Amygdala (tissue), 56 donors: Measurements from ENCODE around the gene PPP1CB.
"Not testable (repeated sequence)": the region's sequence is repeated elsewhere in the genome, so short reads cannot be mapped to it uniquely, and the experiment has no call there.

ENCODE experiments used
- DNase-seq, 56 donors: peaks; one replicate each; lab custom pipeline; 2025; lab: John Stamatoyannopoulos, UW

The PPP1CB gene

DNA sequence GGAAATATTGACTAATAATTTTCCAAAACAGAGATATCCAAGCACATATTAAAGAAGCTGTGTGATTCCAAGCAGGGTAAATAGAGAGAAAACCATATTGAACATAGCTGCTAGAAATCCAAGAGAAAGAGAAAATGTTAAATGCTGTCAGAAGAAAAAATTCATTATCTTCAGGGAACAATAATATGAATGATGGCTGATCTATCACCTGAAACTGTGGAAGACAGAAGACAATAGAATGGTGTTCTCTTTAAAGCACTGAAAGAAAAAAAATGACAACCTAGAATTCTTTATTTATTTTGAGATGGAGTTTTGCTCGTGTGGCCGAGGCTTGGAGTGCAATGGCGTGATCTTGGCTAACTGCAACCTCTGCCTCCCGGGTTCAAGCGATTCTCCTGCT lies 17.3 kb downstream of the PPP1CB start:
- DNase-seq, result no peak

DNA sequence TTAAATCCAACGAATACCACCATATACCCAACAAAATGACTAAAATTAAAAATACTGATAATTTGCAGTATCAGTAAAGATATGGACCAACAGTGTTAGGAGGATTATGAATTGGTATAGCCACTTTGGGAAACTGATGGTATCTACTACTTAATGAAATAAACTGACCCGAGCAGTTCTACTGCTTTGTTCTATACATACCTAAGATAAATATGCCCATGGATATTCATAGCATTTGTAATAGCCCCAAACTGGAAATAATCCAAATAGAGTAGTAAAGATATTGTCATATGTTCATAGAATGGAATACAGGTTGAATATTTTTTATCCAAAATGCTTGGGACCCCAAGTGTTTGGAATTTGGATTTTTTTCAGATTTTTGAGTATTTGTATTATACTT lies 20.7 kb downstream of the PPP1CB start:
- DNase-seq, result no peak

DNA sequence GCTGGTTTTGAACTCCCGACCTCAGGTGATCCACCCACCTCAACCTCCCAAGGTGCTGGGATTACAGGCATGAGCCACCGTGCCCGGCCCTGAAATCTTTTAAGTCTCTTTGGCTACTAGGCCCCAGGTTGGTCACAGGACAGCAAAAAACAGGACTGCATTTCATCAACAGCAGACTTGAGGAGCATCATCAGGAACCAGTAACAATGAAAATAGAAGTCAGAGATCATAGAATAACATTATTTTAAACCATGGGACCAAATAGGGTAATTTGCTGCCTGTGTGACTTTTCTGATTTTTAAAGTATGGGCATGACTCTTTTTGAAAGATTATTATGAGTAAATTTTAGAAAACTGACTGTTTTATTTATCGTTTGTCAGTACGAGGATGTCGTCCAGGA lies 24.8 kb downstream of the PPP1CB start:
- no peak for DNase-seq

DNA sequence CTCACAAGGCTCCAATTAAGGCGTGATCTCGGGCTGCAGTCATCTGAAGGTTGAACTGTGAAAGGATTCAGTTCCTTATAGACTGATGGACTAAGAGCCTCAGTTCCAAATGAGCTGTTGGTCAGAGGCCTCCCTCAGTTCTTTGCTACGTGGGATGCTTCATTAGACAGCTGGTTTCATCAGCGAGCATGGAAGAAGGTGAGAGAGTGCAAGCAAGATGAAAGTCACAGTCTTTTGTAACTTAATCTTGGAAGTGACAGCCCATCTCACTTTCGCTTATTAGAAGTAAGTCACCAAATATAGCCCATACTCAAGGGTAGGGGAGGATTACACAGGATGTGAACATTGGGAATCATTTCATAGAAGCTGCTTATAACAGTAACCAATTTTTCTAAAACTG lies 26.8 kb downstream of the PPP1CB start:
- no peak for DNase-seq

DNA sequence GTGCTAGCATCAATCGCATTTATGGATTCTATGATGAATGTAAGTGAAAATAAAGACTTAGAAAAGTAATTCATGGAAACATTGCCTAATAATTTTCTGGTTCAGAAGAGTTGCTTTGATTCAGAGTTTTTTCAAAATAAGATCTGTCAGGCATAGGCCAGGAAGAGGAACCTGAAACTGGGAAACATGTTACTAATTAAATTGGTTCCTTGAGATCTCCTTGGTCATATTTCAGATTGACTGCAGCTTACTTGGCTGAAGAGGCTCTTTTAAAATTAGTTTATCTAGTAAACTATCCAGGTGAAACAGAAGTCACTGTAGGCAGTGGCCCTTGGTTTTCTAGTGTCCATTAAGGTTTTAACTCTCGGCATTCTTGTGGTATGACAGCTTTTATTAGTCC lies 27.4 kb downstream of the PPP1CB start:
- no peak for DNase-seq

DNA sequence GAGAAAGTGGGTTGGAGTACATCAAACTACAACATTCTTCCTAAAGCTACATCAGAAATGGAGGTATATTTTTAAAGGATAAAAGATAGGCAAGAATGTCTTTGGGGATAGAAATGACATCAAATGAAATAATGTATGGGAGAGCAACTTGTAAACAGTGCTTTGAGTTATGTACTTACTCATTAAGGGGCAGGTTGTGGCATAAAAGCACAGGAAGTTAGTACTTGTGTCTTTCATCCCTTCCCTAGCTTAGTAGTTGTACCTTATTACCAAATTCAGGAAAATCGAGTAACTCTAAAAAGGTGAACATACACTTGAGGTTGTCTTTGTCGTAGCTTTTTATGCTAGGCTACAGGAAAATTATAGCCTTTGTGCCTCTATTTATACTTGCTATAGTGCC lies 28.9 kb downstream of the PPP1CB start:
- DNase-seq, result no peak

DNA sequence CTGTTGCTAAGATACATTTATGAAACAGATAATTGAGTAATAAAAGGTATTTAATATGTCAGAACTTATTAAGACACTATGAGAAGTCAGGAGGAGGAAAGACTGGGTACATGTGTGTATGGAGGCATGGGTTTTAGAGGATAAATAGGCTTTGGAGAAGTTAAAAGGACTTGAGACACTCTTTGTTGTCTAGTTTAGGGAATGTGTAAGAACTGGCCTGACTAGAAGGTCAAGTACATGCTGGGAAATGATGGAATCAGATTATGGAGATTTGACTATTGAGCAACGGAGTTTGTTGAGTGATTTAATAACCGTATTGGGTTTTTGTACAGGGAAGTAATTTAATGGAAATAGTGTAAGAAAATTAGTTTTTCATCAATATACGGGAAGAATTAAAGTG lies 30.8 kb downstream of the PPP1CB start:
- no peak for DNase-seq

DNA sequence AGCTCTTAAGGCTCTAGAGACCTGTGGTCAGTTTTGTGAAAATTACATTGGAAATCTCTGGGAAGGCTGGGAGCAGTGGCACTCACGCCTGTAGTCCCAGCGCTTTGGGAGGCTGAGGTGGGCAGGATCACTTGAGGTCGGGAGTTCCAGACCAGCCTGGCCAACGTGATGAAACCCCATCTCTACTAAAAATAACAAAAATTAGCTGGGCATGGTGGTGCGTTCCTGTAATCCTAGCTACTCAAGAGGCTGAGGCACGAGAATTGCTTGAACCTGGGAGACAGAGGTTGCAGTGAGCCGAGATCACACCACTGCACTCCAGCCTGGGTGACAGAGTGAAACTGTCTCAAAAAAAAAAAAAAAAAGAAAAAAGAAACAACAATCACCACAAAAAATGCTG lies 32.9 kb downstream of the PPP1CB start:
- DNase-seq, result not testable (repeated sequence)

DNA sequence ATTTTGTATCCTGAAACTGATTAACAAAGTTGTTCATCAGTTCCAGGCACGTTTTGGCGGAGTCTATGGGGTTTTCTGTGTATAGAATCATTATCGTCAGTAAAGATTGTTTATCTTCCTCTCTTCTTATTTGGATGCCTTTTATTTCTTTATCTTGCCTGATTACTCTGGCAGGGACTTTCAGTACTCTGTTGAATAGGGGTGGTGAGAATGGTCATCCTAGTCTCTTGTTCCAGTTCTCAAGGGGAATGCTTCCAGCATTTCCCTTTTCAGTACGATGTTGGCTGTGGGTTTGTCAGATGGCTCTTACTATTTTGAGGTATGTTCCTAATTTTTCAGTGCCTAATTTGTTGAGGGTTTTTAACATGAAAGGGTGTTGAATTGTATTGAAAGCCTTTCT lies 45.0 kb downstream of the PPP1CB start:
- DNase-seq, result no peak

DNA sequence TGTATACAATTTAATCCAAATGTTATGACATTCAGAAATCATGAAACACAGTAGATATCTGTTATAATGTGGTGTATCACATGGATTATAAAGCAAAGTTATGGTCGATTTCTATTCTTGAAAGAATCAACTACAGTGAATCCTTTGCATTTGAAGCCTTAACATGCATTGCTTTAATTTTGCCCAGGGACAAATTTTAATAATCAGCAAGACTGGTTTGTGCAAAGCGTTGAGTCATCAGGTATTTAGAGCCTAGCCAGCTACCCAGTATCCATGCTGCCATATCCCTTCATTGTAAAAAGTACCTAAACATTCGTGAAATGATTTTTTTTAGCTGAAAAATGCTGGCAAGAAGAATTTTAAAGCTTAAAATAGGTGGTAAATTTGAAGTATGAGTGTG lies 50.1 kb downstream of the PPP1CB start:
- no peak for DNase-seq

DNA sequence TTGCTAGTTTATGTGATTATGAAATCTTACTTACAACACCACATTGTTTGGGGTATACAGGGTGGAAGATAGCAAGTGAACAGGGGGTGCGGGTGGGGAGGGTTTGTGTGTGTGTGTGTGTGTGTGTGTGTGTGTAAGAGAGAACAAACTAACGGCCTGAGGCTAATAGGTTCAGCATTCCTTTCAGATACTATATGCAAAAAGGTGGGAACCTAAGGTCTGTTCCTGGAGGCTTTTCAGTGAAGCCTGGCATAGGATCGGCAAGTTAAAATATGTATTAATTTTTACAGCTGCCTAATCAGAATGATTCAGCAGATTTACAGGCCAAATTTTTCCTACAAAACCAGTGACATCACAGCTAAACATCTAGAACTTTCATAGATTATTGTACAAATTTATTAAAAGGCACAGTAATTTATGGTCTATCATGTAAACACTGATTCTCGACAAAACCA lies 51.4 kb downstream of the PPP1CB start:
- DNase-seq, result no peak

DNA sequence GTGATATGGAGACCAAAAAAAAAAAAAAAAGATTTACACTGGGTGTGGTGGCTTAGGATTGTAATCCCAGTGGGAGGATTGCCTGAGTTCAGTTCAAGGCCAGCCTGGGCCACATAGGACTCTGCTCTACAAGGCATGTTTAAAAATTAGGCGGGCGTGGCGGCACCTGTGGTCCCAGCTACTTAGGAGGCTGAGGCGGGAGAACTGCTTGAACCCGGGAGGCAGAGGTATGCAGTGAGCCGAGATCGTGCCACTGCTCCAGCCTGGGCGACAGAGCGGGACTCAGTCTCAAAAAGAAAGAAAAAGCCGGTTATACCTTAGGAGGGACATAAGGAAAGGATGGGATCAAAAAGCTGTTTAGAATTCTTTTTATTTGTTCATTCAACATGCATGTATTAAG lies 58.3 kb downstream of the PPP1CB start:
- peak in 1 of 56 donors; percentile 1 for DNase-seq

DNA sequence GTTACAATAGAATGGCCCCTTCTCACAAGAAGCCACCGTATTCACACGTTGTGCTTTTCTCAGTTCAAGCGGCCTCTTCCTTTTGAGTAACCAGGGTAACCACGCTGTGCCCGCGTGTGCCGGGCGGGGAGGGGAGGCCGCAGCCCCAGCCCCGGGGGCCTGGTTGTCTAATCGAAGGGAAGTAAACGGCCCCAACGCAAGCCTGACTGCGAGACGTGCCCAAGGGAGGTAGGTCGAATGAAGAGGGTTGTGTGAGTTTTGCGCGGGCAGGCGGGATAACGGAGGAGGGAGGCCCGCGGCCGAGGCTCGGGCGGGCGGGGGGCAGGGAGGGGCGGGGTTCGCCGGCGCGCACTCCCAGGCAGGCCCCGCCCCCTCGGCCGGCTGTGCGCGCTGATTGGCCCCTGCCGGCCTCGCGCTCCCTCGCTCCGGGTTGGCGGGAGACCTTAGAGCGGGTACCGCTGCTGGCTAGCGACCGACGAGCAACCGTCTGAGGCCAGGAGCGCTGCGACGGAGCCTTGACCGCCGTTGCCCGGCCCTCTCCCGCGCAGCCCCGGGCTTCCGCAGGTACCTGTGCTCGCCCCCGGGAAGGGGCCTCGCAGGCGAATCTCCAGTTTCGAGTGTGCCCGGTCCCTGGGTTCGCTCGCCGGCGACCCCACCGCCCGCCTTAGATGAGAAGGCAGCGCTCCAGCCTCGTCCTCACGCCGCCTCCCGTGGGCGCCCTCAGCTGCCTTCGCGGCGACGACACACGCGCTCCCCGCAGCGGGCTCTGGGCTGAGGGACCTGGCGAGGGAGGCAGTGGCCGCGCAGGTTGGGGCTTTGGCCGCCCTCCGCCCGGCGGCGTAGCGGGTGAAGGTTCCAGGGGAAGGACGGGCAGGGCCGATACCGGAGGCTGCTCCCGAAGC lies 59.0 kb downstream of the PPP1CB start, which contains the start of gene SPDYA:
Gene SPDYA (plus strand): TSS at position 451 of the 902 bp plus-strand sequence. CDS start 5,181 bp downstream, outside the sequence.
- peak in 44 of 56 donors; percentile 3 to 78 (median 38) for DNase-seq

DNA sequence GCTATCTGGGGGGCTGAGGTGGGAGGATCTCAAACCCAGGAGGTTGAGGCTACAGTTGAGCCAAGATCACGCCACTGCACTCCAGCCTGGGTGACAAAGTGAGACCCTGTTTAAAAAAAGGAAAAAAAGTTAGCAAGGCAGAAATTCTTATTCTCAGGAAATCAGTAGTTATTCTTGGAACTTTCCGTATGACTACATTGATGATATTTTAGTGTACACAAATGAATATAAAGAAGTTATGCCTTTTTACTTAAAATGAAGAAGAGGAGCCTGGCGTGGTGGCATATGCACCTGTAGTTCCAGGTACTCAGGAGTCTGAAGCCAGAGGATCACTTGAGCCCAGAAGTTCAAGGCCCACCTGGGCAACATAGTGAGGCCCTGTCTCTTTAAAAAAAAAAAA lies 66.4 kb downstream of the PPP1CB start:
- no peak for DNase-seq

DNA sequence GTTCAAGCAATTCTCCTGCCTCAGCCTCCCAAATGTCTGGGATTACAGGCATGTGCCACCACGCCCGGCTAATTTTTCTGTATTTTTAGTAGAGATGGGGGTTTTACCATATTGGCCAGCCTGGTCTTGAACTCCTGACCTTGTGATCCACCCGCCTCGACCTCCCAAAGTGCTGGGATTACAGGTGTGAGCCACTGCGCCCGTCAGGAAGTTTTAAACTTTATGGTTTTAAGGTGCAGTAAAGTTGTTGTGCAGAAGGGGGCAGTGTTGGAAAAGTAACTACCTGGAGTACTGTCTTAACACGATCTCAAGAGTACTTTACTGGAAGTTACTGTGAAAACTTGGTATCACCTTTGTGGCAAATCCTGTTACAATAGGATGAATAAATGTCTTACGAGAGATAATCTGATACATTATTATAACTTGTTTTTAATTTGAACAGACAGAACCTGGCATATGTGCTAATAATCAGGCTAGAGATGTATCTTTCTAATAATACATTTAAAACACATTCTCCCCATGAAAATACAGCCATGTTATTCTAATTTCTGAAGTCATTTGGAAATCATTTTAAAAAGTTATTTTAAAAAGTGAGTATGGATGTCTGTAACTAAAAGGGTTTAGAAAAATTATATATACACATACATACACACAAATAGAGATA lies 69.8 kb downstream of the PPP1CB start:
- peak in 4 of 56 donors; percentile 2 to 34 (median 6) for DNase-seq

DNA sequence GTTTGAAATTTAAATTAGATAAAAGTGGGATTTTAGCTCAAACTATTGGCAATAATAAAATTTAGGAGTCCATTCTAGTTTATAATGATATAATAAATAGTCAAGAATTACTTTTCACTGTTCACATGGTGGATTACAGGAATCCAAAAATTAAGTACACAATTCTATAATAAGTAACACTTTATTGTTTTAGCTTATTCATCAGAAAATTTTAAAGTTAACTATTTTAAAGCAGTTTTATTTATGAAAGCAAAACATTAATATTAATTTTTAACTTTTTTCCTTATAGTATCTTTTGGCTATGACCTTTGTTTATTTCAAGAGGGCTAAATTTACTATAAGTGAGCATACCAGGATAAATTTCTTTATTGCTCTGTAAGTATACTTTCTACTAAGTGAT lies 70.4 kb downstream of the PPP1CB start:
- no peak for DNase-seq

DNA sequence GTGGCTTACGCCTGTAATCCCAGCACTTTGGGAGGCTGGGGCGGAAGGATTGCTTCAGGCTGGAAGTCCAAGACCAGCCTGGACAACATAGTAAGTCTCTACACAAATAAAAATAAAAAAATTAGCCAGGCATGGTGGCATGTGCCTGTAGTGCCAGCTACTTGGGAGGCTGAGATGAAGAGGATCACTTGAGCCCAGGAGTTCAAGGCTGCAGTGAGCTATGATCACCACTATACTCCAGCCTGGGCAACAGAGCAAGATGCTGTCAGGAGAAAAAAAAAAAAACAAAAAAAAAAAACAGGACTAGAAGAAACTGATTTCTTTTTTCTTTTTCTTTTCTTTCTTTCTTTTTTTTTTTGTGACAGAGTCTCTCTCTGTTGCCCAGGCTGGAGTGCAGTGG lies 72.6 kb downstream of the PPP1CB start:
- no peak for DNase-seq

DNA sequence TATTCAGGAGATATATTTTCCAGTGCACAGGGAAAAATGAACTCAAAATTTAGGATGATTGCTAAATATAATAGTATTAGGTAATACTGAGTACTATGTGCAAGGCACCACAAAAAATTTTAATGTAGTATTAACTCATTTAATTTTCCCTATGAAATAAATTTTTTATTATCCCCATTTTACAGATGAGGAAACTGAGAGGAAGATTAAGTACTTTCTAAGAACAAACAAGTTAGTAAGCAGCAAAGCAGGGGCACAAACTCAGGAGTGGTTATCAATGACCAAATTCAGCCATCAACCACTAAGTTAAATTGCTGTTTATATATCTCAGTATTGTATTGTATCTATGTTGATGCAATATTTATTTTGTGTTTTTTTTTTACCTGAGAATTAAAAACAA lies 73.2 kb downstream of the PPP1CB start:
- DNase-seq, result no peak

DNA sequence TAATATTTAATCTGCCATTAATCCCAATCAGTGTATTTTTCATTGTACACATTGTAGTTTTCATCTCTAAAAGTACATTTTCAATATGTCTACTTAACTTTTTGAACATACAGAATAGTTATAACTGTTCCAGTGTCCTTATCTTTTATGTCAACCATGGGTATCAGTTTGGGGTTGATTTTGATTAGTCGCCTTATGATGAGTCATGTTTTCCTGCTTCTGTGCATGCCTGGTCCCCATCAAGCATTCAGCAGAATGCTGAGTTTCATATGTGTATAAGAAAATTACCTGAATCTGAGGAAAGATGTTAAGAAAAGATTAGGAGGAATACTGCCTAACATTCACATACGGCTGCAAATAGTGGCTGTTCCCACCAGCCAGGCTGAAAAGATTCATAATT lies 76.8 kb downstream of the PPP1CB start:
- DNase-seq, result no peak

DNA sequence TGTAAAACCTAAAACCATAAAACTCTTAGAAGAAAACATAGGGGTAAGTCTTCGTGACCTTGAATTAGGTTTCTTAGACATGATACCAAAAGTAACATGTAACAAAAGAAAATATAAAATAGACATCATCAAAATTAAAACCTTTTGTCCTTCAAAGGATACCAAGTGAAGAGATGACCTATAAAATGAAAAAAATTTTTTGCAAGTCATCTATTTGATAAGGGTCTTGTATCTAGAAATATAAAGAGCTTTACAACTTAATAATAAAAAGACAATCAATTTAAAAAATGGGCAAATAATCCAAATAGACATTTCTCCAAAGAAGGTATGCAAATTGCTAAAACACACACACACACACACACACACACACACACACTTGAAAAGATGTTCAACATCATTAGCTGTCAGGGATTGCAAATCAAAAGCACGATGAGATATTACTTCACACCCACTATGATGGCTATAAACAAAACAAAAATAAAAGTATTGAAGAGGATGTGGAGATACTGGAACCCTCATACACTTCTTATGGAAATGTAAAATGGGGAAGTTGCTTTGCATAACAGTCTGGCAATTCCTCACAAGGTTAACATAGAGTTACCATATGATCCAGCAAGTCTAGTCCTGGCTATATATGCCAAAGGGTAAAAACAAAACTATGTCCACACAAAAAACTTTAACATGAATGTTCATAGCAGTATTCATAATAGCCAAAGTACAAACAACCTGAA lies 82.3 kb downstream of the PPP1CB start:
- DNase-seq, result no peak

DNA sequence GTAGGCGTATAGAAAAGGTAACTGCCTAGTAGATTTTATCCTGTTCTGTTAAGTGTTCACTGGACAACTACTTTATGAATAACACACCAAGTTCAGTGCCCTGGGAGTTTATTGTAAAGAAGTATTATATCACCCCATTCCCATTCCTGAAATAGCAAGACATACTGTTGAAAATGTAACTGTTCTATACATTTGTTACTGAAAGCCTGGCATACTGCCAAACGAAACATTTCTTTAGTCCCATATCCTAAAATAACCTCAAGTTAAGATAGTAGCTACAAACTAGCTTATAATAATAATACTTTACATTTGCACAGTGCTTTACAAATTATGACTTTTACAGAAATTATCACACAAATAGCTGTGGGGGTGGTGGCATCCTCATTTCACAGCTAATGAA lies 84.2 kb downstream of the PPP1CB start:
- no peak for DNase-seq
